Right atrium auricular region (tissue), 2 donors: Measurements from ENCODE around the gene TUBB6. TPM values are rescaled to one million over a fixed set of nuclear protein-coding genes. Genes with fewer than 3 reads are reported as not detected.

Source experiments
- DNase-seq: peaks from one replicate; pipeline ENCODE4 v3.0.0-alpha.2; 2019; ENCODE audit warnings: low spot score
- H3K27ac ChIP-seq, 2 donors: fragments of 200-600 bp; sonication (generic); 1 replicate in 1 of 2; 2 replicates in 1 of 2; pipeline ENCODE4 v1.5.1; 2016 to 2019
- H3K27me3 ChIP-seq, 2 donors: fragments of 200-600 bp; sonication (generic); one replicate each; pipeline versions ENCODE4 v1.5.1 to v1.6.0; 2017 to 2019
- H3K36me3 ChIP-seq: fragments of 200-600 bp; sonication (generic); one replicate; pipeline ENCODE4 v1.5.1; 2016
- H3K4me1 ChIP-seq, 2 donors: fragments of 200-600 bp; sonication (generic); one replicate each; pipeline versions ENCODE4 v1.5.1 to v1.6.0; 2017 to 2019
- H3K4me3 ChIP-seq, 2 donors: fragments of 200-600 bp; sonication (generic); 1 replicate in 1 of 2; 2 replicates in 1 of 2; pipeline ENCODE4 v1.5.1; 2017 to 2019; ENCODE audit warnings: mild to moderate bottlenecking in 1 of 2, moderate library complexity in 1 of 2
- H3K9me3 ChIP-seq, 2 donors: fragments of 200-600 bp; sonication (generic); one replicate each; pipeline ENCODE4 v1.5.1; 2019
- CTCF ChIP-seq, 2 donors: fragments of 200-600 bp; sonication (generic); IDR thresholded peaks; one replicate each; pipeline ENCODE4 v1.5.1; 2019; ENCODE audit warnings: antibody characterized with exemption in 2 of 2
- total RNA-seq, 2 donors: library from RNA; depleted of rRNA; stranded (reverse); fragments of >200 nt; gene quantifications; one replicate each; pipeline ENCODE4 v1.1.0, GENCODE V29; 2016

Gene TUBB6
- total RNA-seq, 2 donors from 2014 or later, result 158 to 337 TPM

- no peak for DNase-seq
These were observed 12.5 kb upstream of the TUBB6 start for GRCh38 chr18:12295389-12296086.

GRCh38 chr18:12296087-12296403 is 12.0 kb upstream of the TUBB6 start:
- DNase-seq, result no peak
- Histone ChIP-seq H3K27ac (no peak overlapping the region), H3K27me3 (no peaks in the 10 kb centered on the region), H3K4me1 (no peaks in the 10 kb centered on the region), H3K9me3 (no peaks in the 10 kb centered on the region), H3K36me3 (no peaks in the 10 kb centered on the region), H3K4me3 (no peak overlapping the region)
- TF ChIP-seq CTCF (IDR thresholded peaks at IDR 0.05), result no peak

More at GRCh38 chr18:12295389-12296086, 12.5 kb upstream of the TUBB6 start:
- no peak overlapping the region for H3K27ac ChIP-seq
- no peaks in the 10 kb centered on the region for H3K27me3 ChIP-seq
- no peak overlapping the region for H3K4me3 ChIP-seq
- H3K36me3 ChIP-seq, result no peaks in the 10 kb centered on the region
- TF ChIP-seq CTCF (IDR thresholded peaks at IDR 0.05), result no peak
- no peaks in the 10 kb centered on the region for H3K9me3 ChIP-seq
- H3K4me1 ChIP-seq, result no peaks in the 10 kb centered on the region

GRCh38 chr18:12296457-12296856 is 11.6 kb upstream of the TUBB6 start:
- no peak for DNase-seq
- Histone ChIP-seq H3K9me3 (no peaks in the 10 kb centered on the region), H3K27me3 (no peaks in the 10 kb centered on the region), H3K27ac (no peak overlapping the region), H3K4me3 (no peak overlapping the region), H3K36me3 (no peaks in the 10 kb centered on the region), H3K4me1 (no peaks in the 10 kb centered on the region)
- no peak for TF ChIP-seq CTCF (IDR thresholded peaks at IDR 0.05)

GRCh38 chr18:12299862-12300261 is 8.2 kb upstream of the TUBB6 start:
- TF ChIP-seq CTCF (IDR thresholded peaks at IDR 0.05), result no peak
- no peak for DNase-seq
- Histone ChIP-seq H3K4me1 (no peaks in the 10 kb centered on the region), H3K27me3 (no peaks in the 10 kb centered on the region), H3K4me3 (no peak overlapping the region), H3K27ac (no peak overlapping the region), H3K9me3 (no peaks in the 10 kb centered on the region), H3K36me3 (no peaks in the 10 kb centered on the region)

GRCh38 chr18:12301263-12302005 is 6.6 kb upstream of the TUBB6 start:
- peaks cover 0 to 7% of the 10 kb centered on the region in 2 donors for H3K4me1 ChIP-seq
- H3K27ac ChIP-seq, result no peak overlapping the region
- no peaks in the 10 kb centered on the region for H3K27me3 ChIP-seq
- no peak for DNase-seq
- no peak for TF ChIP-seq CTCF (IDR thresholded peaks at IDR 0.05)
- H3K9me3 ChIP-seq, result no peaks in the 10 kb centered on the region
- H3K36me3 ChIP-seq, result no peaks in the 10 kb centered on the region
- no peak overlapping the region for H3K4me3 ChIP-seq
